Upper lobe of right lung (tissue), 1 donor: Measurements from ENCODE around the gene SPTAN1. TPM values are rescaled to one million over a fixed set of nuclear protein-coding genes. Genes with fewer than 3 reads are reported as not detected.
A peak's percentile ranks its signal among the peaks of the same experiment; 100 is the strongest.

Source experiments
- ATAC-seq: fragments of 200-7000 bp; cut with Tn5 transposase; one replicate; pipeline ENCODE4 v1.9.1; 2020; ENCODE audit warnings: mild to moderate bottlenecking, moderate library complexity
- DNase-seq: peaks from one replicate; pipeline ENCODE4 v3.0.0-alpha.2; 2020
- H3K27ac ChIP-seq: fragments of 200-600 bp; one replicate; pipeline ENCODE4 v1.8.0; 2022
- H3K27me3 ChIP-seq: fragments of 200-600 bp; one replicate; pipeline ENCODE4 v1.8.0; 2022; ENCODE audit warnings: mild to moderate bottlenecking
- H3K36me3 ChIP-seq: fragments of 200-600 bp; one replicate; pipeline ENCODE4 v1.8.0; 2022
- H3K4me1 ChIP-seq: fragments of 200-600 bp; one replicate; pipeline ENCODE4 v1.8.0; 2022
- H3K4me3 ChIP-seq: fragments of 200-600 bp; one replicate; pipeline ENCODE4 v1.8.0; 2022; ENCODE audit warnings: mild to moderate bottlenecking
- H3K9me3 ChIP-seq: fragments of 200-600 bp; one replicate; pipeline ENCODE4 v1.8.0; 2022
- intact Hi-C: fragments of 100-400 bp; cut with DNase I; formaldehyde crosslinking; loops from one replicate; pipeline ENCODE4 v1.11.0; 2022
- total RNA-seq: library from RNA; stranded (reverse); fragmentation: NEBNext Ultra II Directional; extraction: Animal tissue kit (Norgen Biotek cat#: 25700); gene quantifications from one replicate; pipeline ENCODE4 v1.2.1, GENCODE V29; 2021
- TF ChIP-seq, protein P1 (sequence below): fragments of 200-600 bp; IDR thresholded peaks from one replicate; pipeline ENCODE4 v1.8.0; 2022; ENCODE audit warnings: antibody characterized with exemption
- donor health status: DM: no; HTN: yes; CAD: no; lungs with severe emphysema.

SPTAN1 gene
- total RNA-seq, 1 donor from 2014 or later: 358 TPM

DNA sequence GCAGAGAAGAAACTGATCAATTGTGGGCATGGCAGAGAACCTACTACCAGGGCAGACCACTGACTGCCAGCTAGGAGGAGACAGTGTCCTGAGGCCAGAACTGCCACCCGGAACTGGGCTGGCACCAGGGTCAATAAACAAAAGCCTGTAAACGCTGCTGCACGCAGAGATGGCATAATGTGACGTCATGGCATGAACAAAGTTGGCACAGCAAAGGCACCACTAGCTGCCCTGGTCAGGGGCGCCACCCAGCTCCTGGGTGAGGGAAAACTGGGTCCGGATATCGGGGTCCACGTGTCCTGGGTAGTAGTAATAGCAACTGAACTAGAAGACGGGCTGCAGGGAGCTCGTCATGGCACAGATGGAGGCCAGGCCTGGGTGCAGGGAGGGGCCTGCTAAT lies 72.2 kb downstream of the SPTAN1 start:
- ATAC-seq: no peak
- Histone ChIP-seq H3K27ac (no peak overlapping the region), H3K27me3 (no peaks in the 10 kb centered on the region), H3K9me3 (no peaks in the 10 kb centered on the region), H3K4me1 (peaks cover 9% of the 10 kb centered on the region), H3K4me3 (no peak overlapping the region), H3K36me3 (peaks cover 100% of the 10 kb centered on the region)
- DNase-seq: no peak
- TF ChIP-seq, protein P1, sequence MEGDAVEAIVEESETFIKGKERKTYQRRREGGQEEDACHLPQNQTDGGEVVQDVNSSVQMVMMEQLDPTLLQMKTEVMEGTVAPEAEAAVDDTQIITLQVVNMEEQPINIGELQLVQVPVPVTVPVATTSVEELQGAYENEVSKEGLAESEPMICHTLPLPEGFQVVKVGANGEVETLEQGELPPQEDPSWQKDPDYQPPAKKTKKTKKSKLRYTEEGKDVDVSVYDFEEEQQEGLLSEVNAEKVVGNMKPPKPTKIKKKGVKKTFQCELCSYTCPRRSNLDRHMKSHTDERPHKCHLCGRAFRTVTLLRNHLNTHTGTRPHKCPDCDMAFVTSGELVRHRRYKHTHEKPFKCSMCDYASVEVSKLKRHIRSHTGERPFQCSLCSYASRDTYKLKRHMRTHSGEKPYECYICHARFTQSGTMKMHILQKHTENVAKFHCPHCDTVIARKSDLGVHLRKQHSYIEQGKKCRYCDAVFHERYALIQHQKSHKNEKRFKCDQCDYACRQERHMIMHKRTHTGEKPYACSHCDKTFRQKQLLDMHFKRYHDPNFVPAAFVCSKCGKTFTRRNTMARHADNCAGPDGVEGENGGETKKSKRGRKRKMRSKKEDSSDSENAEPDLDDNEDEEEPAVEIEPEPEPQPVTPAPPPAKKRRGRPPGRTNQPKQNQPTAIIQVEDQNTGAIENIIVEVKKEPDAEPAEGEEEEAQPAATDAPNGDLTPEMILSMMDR: no peak
- intact Hi-C loops: no loop called here

DNA sequence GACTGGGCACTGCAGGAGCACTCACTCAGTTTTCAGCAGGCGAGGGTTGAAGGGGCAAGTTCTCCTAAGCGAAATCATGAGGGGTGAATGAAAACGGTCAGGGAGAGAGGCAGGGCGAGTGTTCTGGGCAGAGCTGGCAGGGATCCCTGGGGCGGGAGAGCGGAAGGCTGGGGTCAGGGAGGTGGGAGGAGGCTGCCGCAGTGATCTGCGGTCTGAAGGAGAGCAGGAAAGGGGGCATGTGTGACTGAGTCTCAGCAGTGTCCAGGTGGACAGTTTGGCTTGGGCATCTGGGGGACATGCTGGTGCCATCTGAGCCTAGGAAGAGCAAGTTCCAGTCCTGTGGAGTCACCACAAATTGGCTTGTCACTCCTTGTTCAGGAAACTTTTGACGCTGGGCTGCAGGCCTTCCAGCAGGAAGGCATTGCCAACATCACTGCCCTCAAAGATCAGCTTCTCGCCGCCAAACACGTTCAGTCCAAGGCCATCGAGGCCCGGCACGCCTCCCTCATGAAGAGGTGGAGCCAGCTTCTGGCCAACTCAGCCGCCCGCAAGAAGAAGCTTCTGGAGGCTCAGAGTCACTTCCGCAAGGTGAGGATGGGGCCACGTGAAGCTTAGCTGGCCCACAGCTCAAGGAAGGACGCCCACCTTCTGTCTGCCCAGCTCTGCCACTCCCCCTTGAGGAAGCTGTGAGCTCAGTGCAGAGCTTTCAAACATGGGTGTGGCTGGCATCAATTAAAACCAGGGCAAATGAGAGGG lies 73.2 kb downstream of the SPTAN1 start:
- Histone ChIP-seq H3K27me3 (no peaks in the 10 kb centered on the region), H3K36me3 (peaks cover 100% of the 10 kb centered on the region), H3K9me3 (no peaks in the 10 kb centered on the region), H3K27ac (no peak overlapping the region), H3K4me3 (no peak overlapping the region), H3K4me1 (peaks cover 9% of the 10 kb centered on the region)
- intact Hi-C loops: no loop called here
- ATAC-seq (no peak), DNase-seq (no peak)
- TF ChIP-seq, protein P1: no peak

DNA sequence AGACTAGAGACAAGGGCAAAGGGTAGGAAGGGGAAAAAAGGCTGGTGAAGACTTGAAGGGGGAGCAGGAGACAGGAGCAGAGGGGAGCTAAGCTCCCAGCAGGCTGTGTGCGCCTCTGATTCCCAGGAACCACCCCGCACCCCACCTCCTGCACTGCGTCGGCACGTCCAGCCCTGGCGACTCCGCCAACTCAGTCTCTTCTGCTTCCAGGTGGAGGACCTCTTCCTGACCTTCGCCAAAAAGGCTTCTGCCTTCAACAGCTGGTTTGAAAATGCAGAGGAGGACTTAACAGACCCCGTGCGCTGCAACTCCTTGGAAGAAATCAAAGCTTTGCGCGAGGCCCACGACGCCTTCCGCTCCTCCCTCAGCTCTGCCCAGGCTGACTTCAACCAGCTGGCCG lies 73.8 kb downstream of the SPTAN1 start:
- Histone ChIP-seq H3K27ac (no peak overlapping the region), H3K4me3 (no peak overlapping the region), H3K27me3 (no peaks in the 10 kb centered on the region), H3K4me1 (peaks cover 9% of the 10 kb centered on the region), H3K36me3 (peaks cover 100% of the 10 kb centered on the region), H3K9me3 (no peaks in the 10 kb centered on the region)
- ATAC-seq (no peak), DNase-seq (no peak)
- TF ChIP-seq, protein P1: no peak
- intact Hi-C loops: no loop called here

DNA sequence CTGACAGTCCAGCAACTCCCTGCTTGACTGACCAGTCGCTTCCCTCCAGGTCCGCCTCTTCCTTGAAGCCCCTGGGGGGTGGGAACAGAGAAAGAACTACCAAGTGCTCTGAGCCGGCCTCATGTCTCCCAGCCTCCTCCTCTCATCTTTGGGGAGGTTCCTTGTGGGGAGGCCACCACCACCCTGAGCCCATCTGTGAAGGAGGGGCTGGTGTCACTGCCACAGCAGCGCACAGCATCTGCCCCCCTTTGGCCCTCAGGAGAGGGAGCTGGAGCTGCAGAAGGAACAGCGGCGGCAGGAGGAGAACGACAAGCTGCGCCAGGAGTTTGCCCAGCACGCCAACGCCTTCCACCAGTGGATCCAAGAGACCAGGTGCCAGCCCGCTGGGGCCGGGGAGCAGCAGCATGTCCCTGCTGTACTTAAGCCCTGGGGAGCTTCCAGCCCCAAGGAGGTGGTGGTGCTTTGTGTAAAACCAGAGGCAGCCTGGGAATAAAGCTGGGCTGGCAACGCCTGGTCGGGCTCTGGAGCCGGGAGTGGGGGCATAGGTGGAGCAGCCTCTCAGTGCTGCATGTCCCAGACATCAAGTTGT lies 74.8 kb downstream of the SPTAN1 start:
- DNase-seq: no peak
- no peak for ATAC-seq
- H3K9me3 ChIP-seq: no peaks in the 10 kb centered on the region
- no peaks in the 10 kb centered on the region for H3K27me3 ChIP-seq
- intact Hi-C loops: no loop called here
- H3K4me1 ChIP-seq: peaks cover 9% of the 10 kb centered on the region
- H3K36me3 ChIP-seq: peaks cover 100% of the 10 kb centered on the region
- no peak overlapping the region for H3K27ac ChIP-seq
- TF ChIP-seq, protein P1: no peak
- H3K4me3 ChIP-seq: no peak overlapping the region

DNA sequence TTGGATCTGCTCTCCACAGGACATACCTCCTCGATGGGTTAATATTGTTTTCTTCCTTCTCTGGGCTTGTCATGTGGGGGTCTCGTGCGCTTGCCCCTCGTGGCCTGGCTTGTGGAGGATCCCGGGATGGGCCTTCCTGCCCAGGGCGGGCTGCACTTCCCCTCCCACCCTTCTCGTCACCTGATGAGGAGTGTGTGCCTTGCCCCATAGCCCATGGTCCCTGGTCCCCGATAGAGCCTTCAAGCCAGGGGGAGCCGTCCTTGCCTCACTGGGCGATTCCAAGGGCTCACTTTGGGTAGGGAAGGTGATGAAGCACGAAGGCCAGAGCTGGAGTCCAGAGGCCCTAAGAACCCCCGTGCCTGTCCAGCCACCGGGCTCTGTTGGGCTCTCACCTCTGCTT lies 75.5 kb downstream of the SPTAN1 start:
- ATAC-seq (peak; percentile 2), DNase-seq (no peak)
- Histone ChIP-seq H3K27ac (no peak overlapping the region), H3K27me3 (no peaks in the 10 kb centered on the region), H3K9me3 (no peaks in the 10 kb centered on the region), H3K36me3 (peaks cover 100% of the 10 kb centered on the region), H3K4me3 (no peak overlapping the region), H3K4me1 (peaks cover 9% of the 10 kb centered on the region)
- TF ChIP-seq, protein P1: no peak
- intact Hi-C loops: no loop called here
